ENCODE measurements around the gene KRTAP10-5. TPM values are rescaled to one million over a fixed set of nuclear protein-coding genes. Genes with fewer than 3 reads are reported as not detected.
A peak's percentile ranks its signal among the peaks of the same experiment; 100 is the strongest.

Gene KRTAP10-5
- total RNA-seq, 1 donor: not detected

GRCh38 chr21:44557491-44558328 is 22.7 kb downstream of the KRTAP10-5 start:
- Histone ChIP-seq H3K27me3 (ENCODE audit: insufficient read depth, low read length) (peaks cover 9% of the 10 kb centered on the region), H4K20me1 (ENCODE audit: insufficient read depth, low read length) (no peaks in the 10 kb centered on the region), H3K4me3 (ENCODE audit: insufficient read depth, low read length) (no peak overlapping the region), H2AFZ (ENCODE audit: low read length) (no peak overlapping the region), H3K4me1 (ENCODE audit: insufficient read depth, low read length) (no peaks in the 10 kb centered on the region), H3K9me3 (ENCODE audit: low read depth, low read length) (no peaks in the 10 kb centered on the region), H3K4me2 (ENCODE audit: insufficient read depth, low read length) (no peak overlapping the region), H3K36me3 (ENCODE audit: insufficient read depth, low read length) (no peaks in the 10 kb centered on the region), H3K27ac (ENCODE audit: low read depth, low read length) (no peak overlapping the region), H3K79me2 (ENCODE audit: insufficient read depth, low read length) (no peaks in the 10 kb centered on the region)
- TF ChIP-seq CTCF (IDR thresholded peaks at IDR 0.05; ENCODE audit: extremely low read depth, low read depth, low read length): no peak
- DNase-seq (ENCODE audit: insufficient read length, low spot score, missing footprints): no peak

GRCh38 chr21:44556879-44557278 is 23.5 kb downstream of the KRTAP10-5 start:
- no peak overlapping the region for H3K27ac ChIP-seq (ENCODE audit: low read depth, low read length)
- no peaks in the 10 kb centered on the region for H3K79me2 ChIP-seq (ENCODE audit: insufficient read depth, low read length)
- no peak for TF ChIP-seq CTCF (IDR thresholded peaks at IDR 0.05; ENCODE audit: extremely low read depth, low read depth, low read length)
- H3K36me3 ChIP-seq (ENCODE audit: insufficient read depth, low read length): no peaks in the 10 kb centered on the region
- H3K27me3 ChIP-seq (ENCODE audit: insufficient read depth, low read length): peaks cover 9% of the 10 kb centered on the region
- no peak overlapping the region for H2AFZ ChIP-seq (ENCODE audit: low read length)
- H3K9me3 ChIP-seq (ENCODE audit: low read depth, low read length): no peaks in the 10 kb centered on the region
- no peak overlapping the region for H3K4me2 ChIP-seq (ENCODE audit: insufficient read depth, low read length)
- H3K4me1 ChIP-seq (ENCODE audit: insufficient read depth, low read length): no peaks in the 10 kb centered on the region
- no peak for DNase-seq (ENCODE audit: insufficient read length, low spot score, missing footprints)
- H4K20me1 ChIP-seq (ENCODE audit: insufficient read depth, low read length): no peaks in the 10 kb centered on the region
- H3K4me3 ChIP-seq (ENCODE audit: insufficient read depth, low read length): no peak overlapping the region

- Histone ChIP-seq H3K4me3 (ENCODE audit: insufficient read depth, low read length) (no peak overlapping the region), H3K27ac (ENCODE audit: low read depth, low read length) (no peak overlapping the region), H3K4me1 (ENCODE audit: insufficient read depth, low read length) (no peaks in the 10 kb centered on the region), H3K9me3 (ENCODE audit: low read depth, low read length) (no peaks in the 10 kb centered on the region), H3K4me2 (ENCODE audit: insufficient read depth, low read length) (no peak overlapping the region), H3K79me2 (ENCODE audit: insufficient read depth, low read length) (no peaks in the 10 kb centered on the region), H3K27me3 (ENCODE audit: insufficient read depth, low read length) (peaks cover 9% of the 10 kb centered on the region), H3K36me3 (ENCODE audit: insufficient read depth, low read length) (no peaks in the 10 kb centered on the region), H2AFZ (ENCODE audit: low read length) (no peak overlapping the region), H4K20me1 (ENCODE audit: insufficient read depth, low read length) (no peaks in the 10 kb centered on the region)
- TF ChIP-seq CTCF (IDR thresholded peaks at IDR 0.05; ENCODE audit: extremely low read depth, low read depth, low read length): no peak
- no peak for DNase-seq (ENCODE audit: insufficient read length, low spot score, missing footprints)
Observed at GRCh38 chr21:44555200-44555875, 25.1 kb downstream of the KRTAP10-5 start.

- TF ChIP-seq CTCF (IDR thresholded peaks at IDR 0.05; ENCODE audit: extremely low read depth, low read depth, low read length): no peak
- Histone ChIP-seq H3K9me3 (ENCODE audit: low read depth, low read length) (no peaks in the 10 kb centered on the region), H3K4me3 (ENCODE audit: insufficient read depth, low read length) (no peak overlapping the region), H3K36me3 (ENCODE audit: insufficient read depth, low read length) (no peaks in the 10 kb centered on the region), H3K27ac (ENCODE audit: low read depth, low read length) (no peak overlapping the region), H3K4me2 (ENCODE audit: insufficient read depth, low read length) (no peak overlapping the region), H3K27me3 (ENCODE audit: insufficient read depth, low read length) (peaks cover 8% of the 10 kb centered on the region), H4K20me1 (ENCODE audit: insufficient read depth, low read length) (no peaks in the 10 kb centered on the region), H2AFZ (ENCODE audit: low read length) (no peak overlapping the region), H3K4me1 (ENCODE audit: insufficient read depth, low read length) (no peaks in the 10 kb centered on the region), H3K79me2 (ENCODE audit: insufficient read depth, low read length) (no peaks in the 10 kb centered on the region)
- DNase-seq (ENCODE audit: insufficient read length, low spot score, missing footprints): peak; percentile 11
Observed at GRCh38 chr21:44552681-44553080, 27.7 kb downstream of the KRTAP10-5 start.
